Inflammatory macrophage (primary cell): ENCODE measurements around the gene TNK2.
"Not testable (repeated sequence)": the region's sequence is repeated elsewhere in the genome, so short reads cannot be mapped to it uniquely, and the experiment has no call there.

Source experiments
- DNase-seq, 2 donors: peaks; one replicate each; pipeline ENCODE4 v3.0.0-alpha.2; 2020 to 2022

TNK2 gene

DNA sequence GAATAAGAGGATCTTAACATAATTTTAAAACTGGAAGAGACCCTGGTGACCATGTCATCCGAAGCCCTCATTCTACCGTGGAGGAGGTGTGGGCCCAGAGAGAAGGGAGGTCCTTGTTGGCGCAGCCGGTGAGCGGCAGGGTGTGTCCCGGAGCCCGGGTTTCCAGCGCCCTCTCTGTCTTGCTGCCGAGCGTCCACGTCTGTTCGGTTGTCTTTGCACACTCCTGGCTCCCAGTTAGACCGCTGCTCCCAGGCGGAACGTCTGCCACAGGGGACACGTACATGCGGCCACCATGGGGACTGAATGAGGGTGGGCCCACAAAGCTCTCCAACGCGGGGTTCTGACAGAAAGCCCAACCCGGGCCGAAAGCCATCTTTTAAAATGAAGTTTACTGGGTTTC, 90.0 kb downstream of the TNK2 start:
- no peak for DNase-seq

DNA sequence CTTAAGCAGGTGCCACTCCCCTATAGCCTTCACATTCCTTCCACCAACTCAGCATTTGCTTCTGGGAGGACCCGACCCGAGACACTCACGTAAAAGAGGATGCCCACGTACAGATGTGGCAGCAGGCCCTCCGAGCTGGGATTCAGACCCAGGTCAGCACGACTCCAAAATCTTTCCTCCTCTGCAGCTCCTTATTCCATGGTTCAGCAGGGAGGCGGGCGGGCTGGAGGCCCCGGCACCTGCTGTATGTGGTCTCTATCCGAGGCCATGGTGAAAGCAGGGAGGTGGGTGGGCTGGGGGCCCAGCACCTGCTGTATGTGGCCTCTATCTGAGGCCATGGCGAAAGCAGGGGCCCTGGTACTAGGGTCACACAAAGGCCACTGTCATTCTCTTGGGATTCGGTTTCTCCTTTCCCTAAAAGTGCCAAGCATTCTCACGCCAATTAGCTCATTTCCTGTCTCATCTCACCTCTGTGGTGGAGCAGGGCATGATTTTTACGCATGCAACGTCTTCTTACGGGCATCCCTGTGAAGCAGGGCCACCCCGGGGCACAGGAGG, 90.7 kb downstream of the TNK2 start:
- DNase-seq = no peak

DNA sequence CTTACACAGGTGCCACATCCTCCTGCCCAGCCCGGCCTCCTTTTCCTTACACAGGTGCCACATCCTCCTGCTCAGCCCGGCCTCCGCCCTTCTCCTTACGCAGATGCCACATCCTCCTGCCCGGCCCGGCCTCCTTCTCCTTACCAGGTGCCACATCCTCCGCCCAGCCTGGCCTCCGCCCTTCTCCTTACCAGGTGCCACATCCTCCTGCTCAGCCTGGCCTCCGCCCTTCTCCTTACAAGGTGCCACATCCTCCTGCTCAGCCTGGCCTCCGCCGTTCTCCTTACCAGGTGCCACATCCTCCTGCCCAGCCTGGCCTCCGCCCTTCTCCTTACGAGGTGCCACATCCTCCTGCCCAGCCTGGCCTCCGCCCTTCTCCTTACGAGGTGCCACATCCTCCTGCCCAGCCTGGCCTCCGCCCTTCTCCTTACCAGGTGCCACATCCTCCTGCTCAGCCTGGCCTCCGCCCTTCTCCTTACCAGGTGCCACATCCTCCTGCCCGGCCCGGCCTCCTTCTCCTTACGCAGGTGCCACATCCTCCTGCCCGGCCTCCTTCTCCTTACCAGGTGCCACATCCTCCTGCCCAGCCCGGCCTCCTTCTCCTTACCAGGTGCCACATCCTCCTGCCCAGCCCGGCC, 92.0 kb downstream of the TNK2 start:
- DNase-seq = not testable (repeated sequence)

DNA sequence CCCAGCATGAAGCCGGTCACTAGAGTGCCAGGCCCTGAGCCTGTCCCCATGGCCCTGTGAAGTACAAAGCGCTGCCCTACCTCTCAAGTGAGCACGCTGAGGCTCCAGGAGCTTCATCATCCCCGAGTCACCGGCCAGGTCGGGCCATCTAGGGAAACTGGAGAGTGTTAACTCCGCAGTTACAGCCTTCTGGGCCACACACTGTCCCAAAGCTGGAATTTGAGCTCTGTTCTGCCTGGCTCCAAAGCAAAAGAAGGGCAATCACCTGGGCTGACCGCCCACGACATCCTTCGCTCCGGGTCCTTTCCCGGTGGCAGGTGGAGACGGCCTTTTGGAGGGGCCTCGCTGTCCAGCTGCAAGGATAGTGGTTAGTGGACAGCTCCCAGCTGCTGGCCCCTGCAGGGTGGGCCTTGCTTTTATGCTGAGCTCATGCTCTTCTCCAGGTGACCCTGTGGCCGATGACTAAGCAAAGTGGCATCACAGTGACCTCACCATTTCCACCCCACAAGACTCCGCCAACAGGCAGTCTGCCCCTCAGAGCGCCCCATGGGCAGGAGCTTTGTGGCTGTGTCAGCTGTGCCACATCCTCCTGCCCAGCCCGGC, 93.1 kb downstream of the TNK2 start:
- no peak for DNase-seq

DNA sequence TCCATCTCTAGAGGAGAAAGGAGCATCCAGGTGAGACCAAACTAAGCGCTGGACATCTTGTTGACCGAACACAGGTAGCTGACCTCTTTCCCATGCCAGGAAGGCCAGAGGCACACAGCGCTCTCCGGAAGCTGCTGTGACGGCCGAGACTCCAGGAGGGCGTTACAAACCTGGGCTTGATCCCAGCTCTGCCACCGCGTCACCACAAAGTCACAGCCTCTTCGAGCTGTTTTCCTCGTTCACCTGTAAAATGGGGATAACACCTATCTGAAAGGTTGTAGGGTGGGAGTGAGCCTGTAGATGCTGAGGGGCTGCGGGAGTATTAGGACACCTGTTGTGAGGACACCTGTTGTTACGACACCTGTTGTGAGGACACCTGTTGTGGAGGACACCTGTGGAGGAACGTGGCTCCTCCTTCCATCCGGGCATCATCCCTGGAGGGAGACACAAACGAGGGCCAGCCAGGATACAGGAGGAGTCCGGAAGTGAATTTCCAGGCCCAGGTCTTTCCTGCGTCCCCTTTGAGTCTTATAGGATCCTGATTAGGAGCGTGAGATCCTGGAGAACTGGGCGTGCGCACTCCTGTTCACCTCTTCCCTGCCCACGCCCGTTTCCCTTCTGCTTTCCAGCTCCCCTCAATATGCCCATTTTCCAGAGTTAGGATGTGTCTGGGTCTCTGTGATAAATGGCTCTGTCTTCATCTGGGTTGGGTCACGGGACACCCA, 94.3 kb downstream of the TNK2 start:
- DNase-seq = no peak
